RPMI8226 (cell line): ENCODE results near the gene TREML1.
"Not testable (repeated sequence)": the region's sequence is repeated elsewhere in the genome, so short reads cannot be mapped to it uniquely, and the experiment has no call there.

Experiments used
- DNase-seq: peaks from one replicate; pipeline ENCODE4 v3.0.0-alpha.2; 2015

Gene TREML1

GRCh38 chr6:41153992-41154625 lies at the start of gene TREML1:
Gene TREML1 (minus strand): TSS chr6:41154347. CDS start chr6:41154288, 59 bp downstream.
- no peak for DNase-seq

- no peak for DNase-seq
These were observed 47.6 kb upstream of the TREML1 start for GRCh38 chr6:41201764-41202173.

GRCh38 chr6:41200901-41201763 lies 47.0 kb upstream of the TREML1 start, which contains the start of gene TREML2:
Gene TREML2 (minus strand): TSS chr6:41201149. CDS start chr6:41201008, 141 bp downstream.
- peak; percentile 53 for DNase-seq

GRCh38 chr6:41200296-41200900 lies 46.3 kb upstream of the TREML1 start:
- peak; percentile 6 for DNase-seq

- no peak for DNase-seq
These were observed 45.6 kb upstream of the TREML1 start for GRCh38 chr6:41199552-41200246.

- no peak for DNase-seq
These were observed 43.1 kb upstream of the TREML1 start for GRCh38 chr6:41197234-41197633.

GRCh38 chr6:41194386-41194785 lies 40.2 kb upstream of the TREML1 start:
- DNase-seq, result no peak

- DNase-seq, result no peak
These were observed 39.7 kb upstream of the TREML1 start for GRCh38 chr6:41193884-41194283.

- no peak for DNase-seq
These were observed 39.1 kb upstream of the TREML1 start for GRCh38 chr6:41193171-41193734.

- DNase-seq, result peak; percentile 33
These were observed 37.4 kb upstream of the TREML1 start for GRCh38 chr6:41191569-41191968.

- no peak for DNase-seq
These were observed 36.6 kb upstream of the TREML1 start for GRCh38 chr6:41190791-41191190.

GRCh38 chr6:41189967-41190366 lies 35.8 kb upstream of the TREML1 start:
- no peak for DNase-seq

- DNase-seq, result not testable (repeated sequence)
These were observed 34.9 kb upstream of the TREML1 start for GRCh38 chr6:41189046-41189445.

GRCh38 chr6:41187924-41188886 lies 34.1 kb upstream of the TREML1 start:
- DNase-seq, result no peak

GRCh38 chr6:41186031-41186562 lies 31.9 kb upstream of the TREML1 start:
- no peak for DNase-seq

GRCh38 chr6:41184761-41185160 lies 30.6 kb upstream of the TREML1 start:
- no peak for DNase-seq

- DNase-seq, result peak; percentile 45
These were observed 28.2 kb upstream of the TREML1 start for GRCh38 chr6:41182069-41183034.

- DNase-seq, result no peak
These were observed 27.4 kb upstream of the TREML1 start for GRCh38 chr6:41181566-41181965.

GRCh38 chr6:41179163-41179562 lies 25.0 kb upstream of the TREML1 start:
- DNase-seq, result no peak

- no peak for DNase-seq
These were observed 23.5 kb upstream of the TREML1 start for GRCh38 chr6:41177695-41178094.
